GM21515 (cell line): ENCODE data around the gene RASSF8.

ENCODE experiments used
- ATAC-seq: cut with Tn5 transposase; IDR thresholded peaks from one replicate; pipeline ENCODE4 v1.9.1; 2021; ENCODE audit not compliant: unreplicated experiment

RASSF8 gene

GRCh38 chr12:26122681-26123481 lies 164.4 kb downstream of the RASSF8 start:
- ATAC-seq: peak; percentile 10

GRCh38 chr12:26123482-26123980 lies 165.0 kb downstream of the RASSF8 start:
- no peak for ATAC-seq

GRCh38 chr12:26124446-26125399 lies 166.2 kb downstream of the RASSF8 start, which contains the start of gene BHLHE41:
Gene BHLHE41 (minus strand): TSS chr12:26125037. CDS start chr12:26124779, 258 bp downstream.
- ATAC-seq: no peak

DNA sequence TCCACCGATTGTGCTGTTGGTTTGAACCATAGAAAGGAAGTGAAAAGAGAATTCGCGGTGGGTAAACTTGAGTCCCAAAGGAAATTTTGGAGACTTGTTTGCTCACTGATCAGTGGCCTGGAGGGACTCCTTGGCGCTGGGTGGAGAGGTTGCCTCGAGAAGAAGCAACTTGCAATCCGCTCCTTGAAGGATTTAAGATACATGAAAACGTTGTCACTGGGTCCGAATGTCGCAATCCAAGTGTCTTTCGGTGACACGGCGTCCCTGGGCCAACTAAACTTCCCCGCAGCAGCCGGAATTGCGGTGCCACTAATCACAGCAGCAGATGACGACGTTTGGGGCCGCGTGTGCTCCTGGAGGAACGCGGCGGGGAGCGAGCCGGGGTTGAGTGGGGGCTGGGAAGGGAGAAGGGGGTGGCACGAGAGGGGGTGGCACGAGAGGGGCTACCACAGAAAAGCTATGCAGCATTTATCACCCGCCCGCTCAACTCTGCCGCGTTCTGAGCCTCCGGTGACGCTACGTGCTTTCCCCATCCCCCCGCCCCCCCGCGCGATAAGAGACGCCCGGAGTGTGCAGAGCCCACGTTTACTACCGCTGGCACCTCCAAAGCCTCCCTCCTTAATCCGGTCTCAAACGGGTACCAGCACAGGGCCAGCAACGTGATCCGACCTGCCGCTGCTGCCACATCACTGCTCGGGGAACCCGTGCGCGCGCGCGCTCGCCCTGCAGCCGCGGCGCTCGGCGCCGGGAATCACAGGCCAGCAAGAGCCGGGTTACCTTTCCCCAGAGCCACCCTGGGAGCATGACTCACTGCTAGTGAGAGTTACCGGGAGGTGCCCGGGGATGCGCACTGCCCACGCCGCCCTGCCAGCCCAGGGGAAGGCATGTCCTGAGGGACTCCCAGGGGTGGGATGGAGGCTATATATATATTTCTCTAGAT lies 167.2 kb downstream of the RASSF8 start:
- peak; percentile 28 for ATAC-seq

GRCh38 chr12:26126340-26127284 lies 168.1 kb downstream of the RASSF8 start:
- ATAC-seq: peak; percentile 34

GRCh38 chr12:26127404-26127803 lies 168.9 kb downstream of the RASSF8 start:
- no peak for ATAC-seq

GRCh38 chr12:26128168-26128567 lies 169.7 kb downstream of the RASSF8 start:
- ATAC-seq: no peak
